ENCODE data around the gene CNTNAP5.

The CNTNAP5 gene

GRCh38 chr2:124025171-124025580, at the start of gene CNTNAP5:
Gene CNTNAP5 (plus strand): TSS chr2:124025287. CDS start chr2:124025651, 364 bp downstream.
- DNase-seq (ENCODE audit: low read depth, low spot score) = peak; percentile 94

GRCh38 chr2:123976054-123976648, 48.9 kb upstream of the CNTNAP5 start:
- no peak for DNase-seq (ENCODE audit: low read depth, low spot score)

GRCh38 chr2:123993728-123994323, 31.3 kb upstream of the CNTNAP5 start:
- peak; percentile 34 for DNase-seq (ENCODE audit: low read depth, low spot score)

GRCh38 chr2:123999681-124000080, 25.4 kb upstream of the CNTNAP5 start:
- DNase-seq (ENCODE audit: low read depth, low spot score) = no peak

GRCh38 chr2:124001696-124002430, 23.2 kb upstream of the CNTNAP5 start:
- no peak for DNase-seq (ENCODE audit: low read depth, low spot score)

- DNase-seq (ENCODE audit: low read depth, low spot score) = no peak
Observed at GRCh38 chr2:124018890-124019289, 6.2 kb upstream of the CNTNAP5 start.

GRCh38 chr2:124024561-124025170, 421 bp upstream of the CNTNAP5 start:
- peak; percentile 57 for DNase-seq (ENCODE audit: low read depth, low spot score)

- no peak for DNase-seq (ENCODE audit: low read depth, low spot score)
Observed at GRCh38 chr2:124025891-124026434, 876 bp downstream of the CNTNAP5 start.

- DNase-seq (ENCODE audit: low read depth, low spot score) = no peak
Observed at GRCh38 chr2:124026503-124026902, 1.4 kb downstream of the CNTNAP5 start.

- peak; percentile 73 for DNase-seq (ENCODE audit: low read depth, low spot score)
Observed at GRCh38 chr2:124027182-124027581, 2.1 kb downstream of the CNTNAP5 start.

- no peak for DNase-seq (ENCODE audit: low read depth, low spot score)
Observed at GRCh38 chr2:124032799-124033198, 7.7 kb downstream of the CNTNAP5 start.

- DNase-seq (ENCODE audit: low read depth, low spot score) = no peak
Observed at GRCh38 chr2:124034265-124034664, 9.2 kb downstream of the CNTNAP5 start.

GRCh38 chr2:124035001-124035400, 9.9 kb downstream of the CNTNAP5 start:
- DNase-seq (ENCODE audit: low read depth, low spot score) = no peak

GRCh38 chr2:124039032-124039431, 13.9 kb downstream of the CNTNAP5 start:
- DNase-seq (ENCODE audit: low read depth, low spot score) = no peak

GRCh38 chr2:124039762-124040291, 14.7 kb downstream of the CNTNAP5 start:
- DNase-seq (ENCODE audit: low read depth, low spot score) = no peak

GRCh38 chr2:124045894-124046293, 20.8 kb downstream of the CNTNAP5 start:
- no peak for DNase-seq (ENCODE audit: low read depth, low spot score)

- peak; percentile 12 for DNase-seq (ENCODE audit: low read depth, low spot score)
Observed at GRCh38 chr2:124046332-124046731, 21.2 kb downstream of the CNTNAP5 start.

- DNase-seq (ENCODE audit: low read depth, low spot score) = no peak
Observed at GRCh38 chr2:124048102-124048501, 23.0 kb downstream of the CNTNAP5 start.

- no peak for DNase-seq (ENCODE audit: low read depth, low spot score)
Observed at GRCh38 chr2:124048664-124049063, 23.6 kb downstream of the CNTNAP5 start.

- DNase-seq (ENCODE audit: low read depth, low spot score) = no peak
Observed at GRCh38 chr2:124049136-124049535, 24.0 kb downstream of the CNTNAP5 start.

GRCh38 chr2:124050833-124051497, 25.9 kb downstream of the CNTNAP5 start:
- no peak for DNase-seq (ENCODE audit: low read depth, low spot score)
